Erythroblast (primary cell): ENCODE measurements around the gene GRIK5.

ENCODE experiments used
- GATA1 ChIP-seq: IDR thresholded peaks from 2 replicates; pipeline ENCODE4 v1.6.1; 2011; ENCODE audit warnings: low read depth, mild to moderate bottlenecking, control low read depth, low read length, moderate library complexity
- POLR2A ChIP-seq: IDR thresholded peaks from 2 replicates; pipeline ENCODE4 v1.6.1; 2011; ENCODE audit warnings: mild to moderate bottlenecking, low read length

DNA sequence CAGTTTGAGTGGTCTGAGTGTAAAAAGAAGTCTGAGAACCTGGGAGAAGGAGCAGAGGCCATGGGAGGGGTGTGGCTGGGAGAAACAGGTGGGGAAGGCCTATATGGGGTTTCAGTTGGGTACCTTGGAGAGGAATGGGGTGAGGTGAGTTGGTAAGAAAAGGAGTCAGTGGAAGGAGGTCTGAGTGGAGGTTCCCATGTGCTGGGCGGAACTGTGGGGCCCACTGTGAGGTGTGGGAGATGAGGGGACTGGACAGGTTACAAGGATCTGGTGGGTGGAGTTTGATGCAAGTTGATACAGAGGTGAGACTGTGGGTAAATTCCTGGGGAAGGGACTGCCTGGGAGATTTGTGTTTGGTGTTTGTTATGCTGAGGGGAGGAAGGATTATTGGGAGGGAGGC, 8.1 kb upstream of the GRIK5 start:
- no peak for TF ChIP-seq POLR2A
- TF ChIP-seq GATA1, result no peak
